Measurements from ENCODE around the gene MNT.

The MNT gene

DNA sequence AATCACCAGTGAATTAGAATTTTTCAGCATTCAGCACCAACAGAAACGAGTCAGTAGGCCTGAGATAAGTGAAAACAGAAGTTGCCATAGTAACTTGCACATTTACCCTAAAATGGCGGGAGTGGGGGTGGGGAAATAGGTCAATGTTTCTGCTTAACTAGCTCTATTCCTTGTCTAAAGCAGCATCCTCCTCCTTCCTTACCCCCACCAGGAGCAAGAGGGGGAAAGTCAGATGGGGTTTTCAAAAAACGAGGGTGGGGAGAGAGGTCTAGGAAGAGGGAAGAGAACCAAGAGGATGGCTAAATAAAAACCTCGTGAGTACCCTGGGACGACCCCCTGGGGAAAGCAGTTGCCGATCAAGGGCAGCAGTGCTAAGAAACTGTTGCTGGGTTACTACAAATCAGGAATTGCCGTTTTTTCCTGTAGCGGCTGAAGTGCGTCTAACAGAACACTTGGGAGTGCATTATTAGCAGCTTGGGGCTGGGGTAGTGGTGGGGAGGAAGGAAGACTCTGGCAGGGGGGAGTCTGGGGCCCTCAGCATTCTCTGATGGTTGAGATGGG lies 34.4 kb upstream of the MNT start:
- in situ Hi-C loops (cut with HindIII; ENCODE audit: low pct_ligation_motif_present, low sequenced_read_pairs), result no loop called here
- TF ChIP-seq, protein P1, sequence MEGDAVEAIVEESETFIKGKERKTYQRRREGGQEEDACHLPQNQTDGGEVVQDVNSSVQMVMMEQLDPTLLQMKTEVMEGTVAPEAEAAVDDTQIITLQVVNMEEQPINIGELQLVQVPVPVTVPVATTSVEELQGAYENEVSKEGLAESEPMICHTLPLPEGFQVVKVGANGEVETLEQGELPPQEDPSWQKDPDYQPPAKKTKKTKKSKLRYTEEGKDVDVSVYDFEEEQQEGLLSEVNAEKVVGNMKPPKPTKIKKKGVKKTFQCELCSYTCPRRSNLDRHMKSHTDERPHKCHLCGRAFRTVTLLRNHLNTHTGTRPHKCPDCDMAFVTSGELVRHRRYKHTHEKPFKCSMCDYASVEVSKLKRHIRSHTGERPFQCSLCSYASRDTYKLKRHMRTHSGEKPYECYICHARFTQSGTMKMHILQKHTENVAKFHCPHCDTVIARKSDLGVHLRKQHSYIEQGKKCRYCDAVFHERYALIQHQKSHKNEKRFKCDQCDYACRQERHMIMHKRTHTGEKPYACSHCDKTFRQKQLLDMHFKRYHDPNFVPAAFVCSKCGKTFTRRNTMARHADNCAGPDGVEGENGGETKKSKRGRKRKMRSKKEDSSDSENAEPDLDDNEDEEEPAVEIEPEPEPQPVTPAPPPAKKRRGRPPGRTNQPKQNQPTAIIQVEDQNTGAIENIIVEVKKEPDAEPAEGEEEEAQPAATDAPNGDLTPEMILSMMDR (IDR thresholded peaks at IDR 0.05; ENCODE audit: low read depth, low read length, missing control alignments), result no peak
- H3K4me3 ChIP-seq (ENCODE audit: low read depth, low read length), result no peak overlapping the region

DNA sequence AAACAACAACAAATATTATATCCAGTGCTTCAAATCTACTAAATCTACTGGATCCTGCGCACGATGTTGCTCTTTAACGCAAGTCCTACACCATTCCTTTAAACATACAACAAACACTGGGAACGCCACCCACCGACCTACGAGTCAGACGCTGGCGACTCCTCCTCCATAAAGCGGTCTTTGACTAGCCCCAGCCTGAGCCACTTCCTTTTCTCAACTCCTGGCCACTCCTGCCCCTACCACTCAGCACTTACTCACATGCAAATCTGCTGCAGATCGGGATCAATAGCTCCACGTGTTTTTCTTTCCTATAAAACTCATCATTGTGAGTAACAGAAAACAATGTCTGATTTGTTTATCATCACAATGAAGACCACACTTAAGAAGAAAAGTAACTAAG lies 32.8 kb upstream of the MNT start:
- H3K27ac ChIP-seq, result no peak overlapping the region
- H3K27me3 ChIP-seq (replicated peaks), result no peaks in the 10 kb centered on the region
- TF ChIP-seq, protein P1 (IDR thresholded peaks at IDR 0.05; ENCODE audit: low read depth, low read length, missing control alignments), result no peak
- in situ Hi-C loops (cut with HindIII; ENCODE audit: low pct_ligation_motif_present, low sequenced_read_pairs), result no loop called here
- H3K4me3 ChIP-seq (ENCODE audit: low read depth, low read length), result no peak overlapping the region
- DNase-seq, result peak; percentile 24
- H3K36me3 ChIP-seq (replicated peaks), result peaks cover 11% of the 10 kb centered on the region

More for the DNA sequence above, 34.4 kb upstream of the MNT start:
- no peak overlapping the region for H3K27ac ChIP-seq
- H3K27me3 ChIP-seq (replicated peaks), result no peaks in the 10 kb centered on the region
- DNase-seq, result peak; percentile 45
- H3K36me3 ChIP-seq (replicated peaks), result peaks cover 11% of the 10 kb centered on the region

DNA sequence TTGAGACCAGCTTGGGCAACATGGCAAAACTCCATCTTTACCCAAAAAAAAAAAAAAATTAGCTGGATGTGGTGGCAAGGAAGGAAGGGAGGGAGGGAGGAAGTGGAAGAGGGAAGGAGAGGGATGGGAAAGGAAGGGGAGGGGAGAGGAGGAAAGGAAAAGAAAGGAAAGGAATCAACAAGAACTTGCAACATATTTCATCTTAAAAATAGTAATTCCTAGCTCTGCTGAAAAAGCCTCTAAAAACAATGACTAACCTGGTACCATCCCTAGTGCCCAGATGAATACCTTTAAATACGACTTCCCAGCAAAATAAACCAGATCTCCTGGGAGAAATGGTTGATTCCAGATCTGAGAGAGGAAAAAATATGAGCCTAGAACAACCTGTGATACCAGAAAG lies 27.1 kb upstream of the MNT start:
- DNase-seq, result no peak
- in situ Hi-C loops (cut with HindIII; ENCODE audit: low pct_ligation_motif_present, low sequenced_read_pairs), result no loop called here
- Histone ChIP-seq H3K4me3 (ENCODE audit: low read depth, low read length) (no peak overlapping the region), H3K27me3 (replicated peaks) (no peaks in the 10 kb centered on the region), H3K36me3 (replicated peaks) (peaks cover under 1% of the 10 kb centered on the region), H3K27ac (no peak overlapping the region)
- TF ChIP-seq, protein P1 (IDR thresholded peaks at IDR 0.05; ENCODE audit: low read depth, low read length, missing control alignments), result no peak

DNA sequence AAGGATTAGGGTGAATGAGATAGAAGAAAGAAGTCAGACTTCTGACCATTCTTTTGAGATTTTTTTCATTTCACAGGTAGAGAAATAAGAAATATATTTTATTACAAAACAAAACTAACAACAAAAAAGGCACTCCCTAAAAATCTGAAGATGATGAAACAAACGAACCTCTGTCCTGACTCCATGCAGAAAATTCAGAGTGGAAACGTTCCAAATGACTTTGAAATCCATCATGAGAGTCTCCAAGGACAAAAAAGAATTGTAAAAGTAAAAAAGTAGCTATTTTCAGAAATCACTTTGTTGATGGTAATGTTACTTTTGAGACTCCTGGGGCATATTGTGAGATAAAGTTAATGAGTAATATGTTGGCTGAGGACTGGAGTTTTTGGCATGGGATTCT lies 26.4 kb upstream of the MNT start:
- Histone ChIP-seq H3K27ac (no peak overlapping the region), H3K27me3 (replicated peaks) (no peaks in the 10 kb centered on the region), H3K4me3 (ENCODE audit: low read depth, low read length) (no peak overlapping the region), H3K36me3 (replicated peaks) (no peaks in the 10 kb centered on the region)
- TF ChIP-seq, protein P1 (IDR thresholded peaks at IDR 0.05; ENCODE audit: low read depth, low read length, missing control alignments), result no peak
- no peak for DNase-seq
- in situ Hi-C loops (cut with HindIII; ENCODE audit: low pct_ligation_motif_present, low sequenced_read_pairs), result no loop called here

DNA sequence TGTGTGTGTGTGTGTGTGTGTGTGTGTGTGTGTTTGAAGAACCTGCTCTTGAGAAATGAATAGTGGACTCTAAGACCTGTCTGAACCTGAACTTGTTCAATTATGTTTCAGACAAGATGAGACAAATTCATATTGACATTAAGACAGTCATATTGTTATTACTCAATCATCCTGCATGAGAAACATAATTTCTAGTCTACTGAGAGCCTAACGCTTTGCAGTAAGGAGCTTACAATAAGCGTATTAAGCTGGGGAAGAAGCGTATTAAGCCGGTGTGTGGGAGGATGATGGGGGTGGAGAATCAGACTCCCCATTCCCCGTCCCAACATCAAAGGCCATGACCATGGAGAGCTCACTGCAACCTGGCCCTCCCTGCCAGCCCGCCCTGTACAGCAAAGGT lies 22.4 kb upstream of the MNT start:
- no peak overlapping the region for H3K4me3 ChIP-seq (ENCODE audit: low read depth, low read length)
- no peak for DNase-seq
- in situ Hi-C loops (cut with HindIII; ENCODE audit: low pct_ligation_motif_present, low sequenced_read_pairs), result no loop called here
- H3K27ac ChIP-seq, result no peak overlapping the region
- no peaks in the 10 kb centered on the region for H3K27me3 ChIP-seq (replicated peaks)
- H3K36me3 ChIP-seq (replicated peaks), result peaks cover 8% of the 10 kb centered on the region
- TF ChIP-seq, protein P1 (IDR thresholded peaks at IDR 0.05; ENCODE audit: low read depth, low read length, missing control alignments), result no peak

Data from brain microvascular endothelial cell (primary cell).